Measurements from ENCODE around the gene IGFBPL1.

DNA sequence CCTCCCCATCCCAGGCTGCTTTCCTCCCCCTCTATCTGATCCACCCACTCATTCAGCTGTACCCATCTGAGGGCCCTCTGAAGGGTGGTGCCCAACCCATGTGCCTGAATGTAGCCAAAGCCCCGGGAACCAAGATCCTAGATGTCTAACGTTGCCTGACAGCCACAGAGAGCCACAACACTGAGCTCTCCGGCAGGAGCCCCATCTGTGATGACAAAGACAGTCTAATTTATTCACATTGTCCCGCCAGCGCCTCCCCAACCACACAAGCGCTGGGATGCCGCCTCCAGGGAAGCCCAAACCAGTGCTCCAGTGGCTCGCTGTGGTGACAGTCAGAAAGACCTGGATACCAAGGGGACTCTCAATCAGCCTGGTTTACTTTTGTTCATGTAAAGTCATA is 8.4 kb downstream of the IGFBPL1 start:
- TF ChIP-seq, protein P1, sequence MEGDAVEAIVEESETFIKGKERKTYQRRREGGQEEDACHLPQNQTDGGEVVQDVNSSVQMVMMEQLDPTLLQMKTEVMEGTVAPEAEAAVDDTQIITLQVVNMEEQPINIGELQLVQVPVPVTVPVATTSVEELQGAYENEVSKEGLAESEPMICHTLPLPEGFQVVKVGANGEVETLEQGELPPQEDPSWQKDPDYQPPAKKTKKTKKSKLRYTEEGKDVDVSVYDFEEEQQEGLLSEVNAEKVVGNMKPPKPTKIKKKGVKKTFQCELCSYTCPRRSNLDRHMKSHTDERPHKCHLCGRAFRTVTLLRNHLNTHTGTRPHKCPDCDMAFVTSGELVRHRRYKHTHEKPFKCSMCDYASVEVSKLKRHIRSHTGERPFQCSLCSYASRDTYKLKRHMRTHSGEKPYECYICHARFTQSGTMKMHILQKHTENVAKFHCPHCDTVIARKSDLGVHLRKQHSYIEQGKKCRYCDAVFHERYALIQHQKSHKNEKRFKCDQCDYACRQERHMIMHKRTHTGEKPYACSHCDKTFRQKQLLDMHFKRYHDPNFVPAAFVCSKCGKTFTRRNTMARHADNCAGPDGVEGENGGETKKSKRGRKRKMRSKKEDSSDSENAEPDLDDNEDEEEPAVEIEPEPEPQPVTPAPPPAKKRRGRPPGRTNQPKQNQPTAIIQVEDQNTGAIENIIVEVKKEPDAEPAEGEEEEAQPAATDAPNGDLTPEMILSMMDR (IDR thresholded peaks at IDR 0.05): no peak
- no peak for TF ChIP-seq NR3C1 (IDR thresholded peaks at IDR 0.05)
- TF ChIP-seq, protein P2, sequence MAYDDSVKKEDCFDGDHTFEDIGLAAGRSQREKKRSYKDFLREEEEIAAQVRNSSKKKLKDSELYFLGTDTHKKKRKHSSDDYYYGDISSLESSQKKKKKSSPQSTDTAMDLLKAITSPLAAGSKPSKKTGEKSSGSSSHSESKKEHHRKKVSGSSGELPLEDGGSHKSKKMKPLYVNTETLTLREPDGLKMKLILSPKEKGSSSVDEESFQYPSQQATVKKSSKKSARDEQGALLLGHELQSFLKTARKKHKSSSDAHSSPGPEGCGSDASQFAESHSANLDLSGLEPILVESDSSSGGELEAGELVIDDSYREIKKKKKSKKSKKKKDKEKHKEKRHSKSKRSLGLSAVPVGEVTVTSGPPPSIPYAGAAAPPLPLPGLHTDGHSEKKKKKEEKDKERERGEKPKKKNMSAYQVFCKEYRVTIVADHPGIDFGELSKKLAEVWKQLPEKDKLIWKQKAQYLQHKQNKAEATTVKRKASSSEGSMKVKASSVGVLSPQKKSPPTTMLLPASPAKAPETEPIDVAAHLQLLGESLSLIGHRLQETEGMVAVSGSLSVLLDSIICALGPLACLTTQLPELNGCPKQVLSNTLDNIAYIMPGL (CRISPR knock-in tag; IDR thresholded peaks at IDR 0.05; ENCODE audit: borderline replicate concordance): no peak
- TF ChIP-seq ZC3H11A (IDR thresholded peaks at IDR 0.05): no peak
- no peak for TF ChIP-seq POLR2A (IDR thresholded peaks at IDR 0.05; ENCODE audit: low read length)
